Measurements from ENCODE around the gene ADARB2.

The ADARB2 gene

GRCh38 chr10:1360558-1361164, 376.7 kb downstream of the ADARB2 start:
- Histone ChIP-seq H3K4me3 (IDR thresholded peaks at IDR 0.05; ENCODE audit: insufficient read depth, low read depth, low read length) (no peak overlapping the region), H3K4me2 (no peak overlapping the region), H3K36me3 (ENCODE audit: insufficient read depth) (no peaks in the 10 kb centered on the region), H3K27me3 (ENCODE audit: insufficient read depth, low read depth) (no peaks in the 10 kb centered on the region), H3K27ac (no peak overlapping the region), H4K20me1 (ENCODE audit: insufficient read depth) (no peaks in the 10 kb centered on the region), H3K9ac (no peak overlapping the region), H3K4me1 (ENCODE audit: low read depth, poor library complexity, severe bottlenecking) (no peaks in the 10 kb centered on the region), H3K79me2 (ENCODE audit: insufficient read depth, low read depth) (no peaks in the 10 kb centered on the region), H2AFZ (ENCODE audit: low read depth) (no peak overlapping the region)
- TF ChIP-seq CTCF (conservative IDR thresholded peaks at IDR 0.05; ENCODE audit: low read depth, low read length), result no peak

GRCh38 chr10:1360011-1360557, 377.2 kb downstream of the ADARB2 start:
- Histone ChIP-seq H3K9ac (no peak overlapping the region), H3K36me3 (ENCODE audit: insufficient read depth) (no peaks in the 10 kb centered on the region), H3K79me2 (ENCODE audit: insufficient read depth, low read depth) (no peaks in the 10 kb centered on the region), H3K4me1 (ENCODE audit: low read depth, poor library complexity, severe bottlenecking) (no peaks in the 10 kb centered on the region), H3K27ac (no peak overlapping the region), H2AFZ (ENCODE audit: low read depth) (no peak overlapping the region), H3K4me2 (no peak overlapping the region), H3K4me3 (IDR thresholded peaks at IDR 0.05; ENCODE audit: insufficient read depth, low read depth, low read length) (no peak overlapping the region), H4K20me1 (ENCODE audit: insufficient read depth) (no peaks in the 10 kb centered on the region), H3K27me3 (ENCODE audit: insufficient read depth, low read depth) (no peaks in the 10 kb centered on the region)
- no peak for TF ChIP-seq CTCF (conservative IDR thresholded peaks at IDR 0.05; ENCODE audit: low read depth, low read length)

- Histone ChIP-seq H3K36me3 (ENCODE audit: insufficient read depth) (no peaks in the 10 kb centered on the region), H3K9ac (no peak overlapping the region), H3K27ac (no peak overlapping the region), H4K20me1 (ENCODE audit: insufficient read depth) (no peaks in the 10 kb centered on the region), H3K27me3 (ENCODE audit: insufficient read depth, low read depth) (no peaks in the 10 kb centered on the region), H3K4me2 (no peak overlapping the region), H2AFZ (ENCODE audit: low read depth) (no peak overlapping the region), H3K4me3 (IDR thresholded peaks at IDR 0.05; ENCODE audit: insufficient read depth, low read depth, low read length) (no peak overlapping the region), H3K4me1 (ENCODE audit: low read depth, poor library complexity, severe bottlenecking) (no peaks in the 10 kb centered on the region), H3K79me2 (ENCODE audit: insufficient read depth, low read depth) (no peaks in the 10 kb centered on the region)
- no peak for TF ChIP-seq CTCF (conservative IDR thresholded peaks at IDR 0.05; ENCODE audit: low read depth, low read length)
These were observed 377.7 kb downstream of the ADARB2 start for GRCh38 chr10:1359626-1359955.

GRCh38 chr10:1358860-1359625, 378.3 kb downstream of the ADARB2 start:
- Histone ChIP-seq H3K4me3 (IDR thresholded peaks at IDR 0.05; ENCODE audit: insufficient read depth, low read depth, low read length) (no peak overlapping the region), H3K4me1 (ENCODE audit: low read depth, poor library complexity, severe bottlenecking) (no peaks in the 10 kb centered on the region), H3K27ac (no peak overlapping the region), H3K79me2 (ENCODE audit: insufficient read depth, low read depth) (no peaks in the 10 kb centered on the region), H2AFZ (ENCODE audit: low read depth) (no peak overlapping the region), H3K36me3 (ENCODE audit: insufficient read depth) (no peaks in the 10 kb centered on the region), H4K20me1 (ENCODE audit: insufficient read depth) (no peaks in the 10 kb centered on the region), H3K4me2 (no peak overlapping the region), H3K9ac (no peak overlapping the region), H3K27me3 (ENCODE audit: insufficient read depth, low read depth) (no peaks in the 10 kb centered on the region)
- TF ChIP-seq CTCF (conservative IDR thresholded peaks at IDR 0.05; ENCODE audit: low read depth, low read length), result no peak
